AG20443 (cell line): ENCODE results near the gene SLC11A1.

ENCODE experiments used
- DNase-seq: peaks from one replicate; pipeline ENCODE4 v3.0.0; 2012; ENCODE audit warnings: low spot score, mixed read lengths

SLC11A1 gene

DNA sequence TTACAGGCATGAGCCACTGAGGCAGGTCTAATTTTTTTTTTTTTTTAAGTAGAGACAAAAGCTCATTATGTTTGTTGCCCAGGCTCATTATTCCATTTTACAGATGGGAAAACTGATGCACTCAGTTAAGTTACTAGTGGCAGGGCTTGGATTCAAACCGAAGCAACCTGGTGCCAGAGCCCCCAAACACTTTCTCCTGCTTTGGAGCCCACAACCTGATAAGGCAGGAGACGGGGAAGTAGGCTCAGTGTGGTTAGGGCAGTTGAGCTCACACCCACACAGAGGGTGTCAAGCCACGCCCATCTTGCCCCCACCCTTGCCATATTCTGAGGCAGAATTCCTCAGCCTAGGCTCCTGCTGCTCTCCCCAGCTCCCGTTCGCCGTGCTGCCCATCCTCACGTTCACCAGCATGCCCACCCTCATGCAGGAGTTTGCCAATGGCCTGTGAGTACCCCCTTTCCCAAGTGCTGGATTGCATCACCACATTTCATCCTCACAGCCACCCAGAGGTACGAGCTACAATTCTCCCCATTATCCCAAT is 11.7 kb downstream of the SLC11A1 start:
- no peak for DNase-seq

DNA sequence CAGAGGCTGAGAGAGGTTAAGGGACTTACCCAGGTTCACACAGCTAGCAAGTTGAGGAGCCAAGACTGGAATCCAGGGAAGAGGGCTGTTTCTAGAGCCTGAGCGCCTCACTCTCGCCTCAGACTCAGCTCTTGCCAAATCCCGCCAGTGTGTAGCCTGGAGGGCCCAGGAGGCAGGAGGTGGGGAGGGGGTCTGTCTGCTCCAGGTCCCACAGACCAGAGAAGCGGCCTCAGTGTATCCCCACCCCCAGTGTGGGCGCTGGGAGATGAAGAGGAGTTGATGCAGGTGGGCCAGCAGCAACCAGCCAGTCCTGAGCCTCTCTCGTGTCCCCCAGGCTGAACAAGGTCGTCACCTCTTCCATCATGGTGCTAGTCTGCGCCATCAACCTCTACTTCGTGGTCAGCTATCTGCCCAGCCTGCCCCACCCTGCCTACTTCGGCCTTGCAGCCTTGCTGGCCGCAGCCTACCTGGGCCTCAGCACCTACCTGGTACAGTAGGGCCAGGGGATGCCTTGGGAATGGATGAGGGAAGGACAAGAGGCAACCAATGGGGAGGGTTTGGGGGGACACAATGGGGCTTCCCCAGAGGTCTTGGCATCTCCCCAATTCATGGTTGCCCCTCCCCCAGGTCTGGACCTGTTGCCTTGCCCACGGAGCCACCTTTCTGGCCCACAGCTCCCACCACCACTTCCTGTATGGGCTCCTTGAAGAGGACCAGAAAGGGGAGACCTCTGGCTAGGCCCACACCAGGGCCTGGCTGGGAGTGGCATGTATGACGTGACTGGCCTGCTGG is 12.4 kb downstream of the SLC11A1 start:
- no peak for DNase-seq

DNA sequence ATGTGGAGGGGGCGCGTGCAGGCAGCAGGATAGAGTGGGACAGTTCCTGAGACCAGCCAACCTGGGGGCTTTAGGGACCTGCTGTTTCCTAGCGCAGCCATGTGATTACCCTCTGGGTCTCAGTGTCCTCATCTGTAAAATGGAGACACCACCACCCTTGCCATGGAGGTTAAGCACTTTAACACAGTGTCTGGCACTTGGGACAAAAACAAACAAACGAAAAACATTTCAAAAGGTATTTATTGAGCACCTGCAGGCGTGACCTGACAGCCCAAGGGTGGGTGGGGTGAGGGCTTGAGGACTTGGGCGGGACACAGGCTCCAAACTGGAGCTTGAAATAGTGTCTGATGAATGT is 13.0 kb downstream of the SLC11A1 start:
- DNase-seq: no peak

DNA sequence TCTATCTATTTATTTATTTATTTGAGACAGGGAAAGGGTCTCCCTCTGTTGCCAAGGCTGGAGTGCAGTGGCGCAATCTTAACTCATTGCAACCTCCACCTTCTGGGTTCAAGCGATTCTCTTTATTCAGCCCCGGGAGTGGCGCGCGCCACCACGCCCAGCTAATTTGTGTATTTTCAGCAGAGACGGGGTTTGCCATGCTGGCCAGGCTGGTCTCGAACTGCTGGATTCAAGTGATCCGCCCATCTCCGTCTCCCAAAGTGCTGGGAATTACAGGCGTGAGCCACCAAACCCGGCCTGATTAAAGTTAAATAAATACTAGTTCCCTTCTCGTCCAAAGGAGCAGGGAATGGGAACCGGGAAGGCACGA is 13.4 kb downstream of the SLC11A1 start:
- DNase-seq: no peak

DNA sequence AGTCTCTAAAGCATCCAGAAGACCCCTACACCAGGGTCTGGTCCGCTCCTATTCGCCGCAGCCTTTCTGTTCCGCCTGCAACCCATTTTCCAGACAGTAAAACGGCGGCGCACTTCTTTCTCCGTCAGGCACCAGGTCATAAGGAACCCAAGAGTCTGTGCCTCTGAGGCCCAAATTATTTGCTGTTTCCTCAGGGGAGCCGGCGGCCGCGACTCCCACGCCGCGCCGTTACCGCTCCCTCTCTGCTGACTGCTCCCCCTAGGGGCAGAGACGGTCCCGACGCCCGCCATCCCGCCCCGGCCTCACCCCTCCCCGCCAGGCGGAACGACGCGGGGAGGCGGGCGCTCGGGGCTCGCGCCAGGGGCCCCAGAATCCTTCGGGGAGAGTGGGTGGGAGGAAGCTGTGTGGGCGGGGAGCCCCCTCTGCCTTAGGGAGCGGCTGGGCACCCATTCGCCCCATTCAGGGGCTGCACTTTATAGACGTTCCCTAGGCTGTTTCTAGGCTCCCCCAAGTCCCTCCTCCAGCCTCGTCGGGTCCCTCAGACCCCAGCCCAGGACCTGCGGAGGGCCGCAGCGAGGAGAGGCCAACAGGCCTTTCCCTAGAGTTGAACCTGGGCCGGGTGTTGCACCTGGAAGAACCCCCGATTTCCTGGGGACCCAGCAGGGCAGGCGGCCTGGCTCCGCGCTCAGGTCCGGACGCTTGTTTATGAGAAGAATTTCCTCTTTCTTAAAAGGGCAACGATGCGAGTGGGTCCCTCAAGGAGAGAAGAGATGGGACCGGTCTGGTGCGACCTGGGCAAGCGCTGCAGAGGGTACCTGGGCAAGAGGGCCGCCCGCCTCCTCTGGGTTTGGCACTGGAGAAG is 14.0 kb downstream of the SLC11A1 start:
- peak; percentile 92 for DNase-seq

DNA sequence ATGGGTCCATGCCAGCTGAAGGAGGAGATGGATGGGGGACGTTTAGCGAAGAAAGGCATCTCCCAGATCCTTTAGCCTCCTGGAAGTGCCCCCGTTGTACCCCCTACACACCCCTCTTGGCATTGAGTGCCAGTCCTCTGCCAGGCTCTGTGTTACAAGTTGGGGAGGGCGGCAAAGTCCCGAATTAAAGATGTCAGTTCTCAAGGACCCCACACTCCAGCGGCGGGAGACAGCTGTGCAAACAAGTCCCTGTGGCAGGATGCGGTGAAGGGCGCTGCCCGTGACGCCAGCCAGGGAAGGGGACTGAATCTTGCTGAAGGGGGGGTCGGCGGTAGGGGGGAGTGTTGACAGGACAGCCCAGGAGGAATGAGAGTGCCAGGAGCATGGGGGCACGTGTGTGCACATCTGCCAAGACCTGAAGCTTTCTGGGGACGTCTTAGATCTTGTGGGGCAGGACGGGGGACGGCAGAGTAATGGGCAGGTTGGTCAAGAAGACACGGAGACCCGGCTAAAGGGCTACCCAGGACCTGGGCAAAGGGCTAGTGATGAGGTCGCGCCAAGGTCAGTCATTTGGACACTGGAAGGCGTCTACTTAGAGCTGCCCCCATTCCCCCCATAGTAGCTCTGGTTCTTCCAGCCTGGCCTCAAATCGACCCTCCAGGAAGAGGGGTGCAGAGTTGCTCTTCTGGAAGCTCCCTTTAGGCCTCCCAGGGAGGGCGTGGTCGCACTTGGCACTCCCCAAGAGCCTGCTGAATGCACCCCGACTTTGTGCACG is 14.8 kb downstream of the SLC11A1 start:
- no peak for DNase-seq

DNA sequence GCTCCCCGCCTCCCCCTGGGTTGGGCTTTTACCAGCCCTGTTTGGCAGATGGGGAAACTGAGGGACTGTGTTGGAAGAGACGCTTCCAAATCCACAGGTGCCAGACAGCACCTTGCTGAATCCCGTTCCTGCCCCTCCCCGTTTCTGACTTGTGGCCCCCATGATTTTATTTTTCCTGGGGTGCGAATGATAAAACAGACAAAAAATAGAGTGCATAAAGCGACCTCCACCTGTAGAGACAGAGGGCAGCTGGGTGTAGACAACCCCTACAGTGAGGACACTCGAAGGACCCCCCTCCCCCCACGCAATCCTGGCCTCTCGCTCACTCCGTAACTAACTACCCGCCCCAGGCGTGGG is 15.4 kb downstream of the SLC11A1 start:
- no peak for DNase-seq

DNA sequence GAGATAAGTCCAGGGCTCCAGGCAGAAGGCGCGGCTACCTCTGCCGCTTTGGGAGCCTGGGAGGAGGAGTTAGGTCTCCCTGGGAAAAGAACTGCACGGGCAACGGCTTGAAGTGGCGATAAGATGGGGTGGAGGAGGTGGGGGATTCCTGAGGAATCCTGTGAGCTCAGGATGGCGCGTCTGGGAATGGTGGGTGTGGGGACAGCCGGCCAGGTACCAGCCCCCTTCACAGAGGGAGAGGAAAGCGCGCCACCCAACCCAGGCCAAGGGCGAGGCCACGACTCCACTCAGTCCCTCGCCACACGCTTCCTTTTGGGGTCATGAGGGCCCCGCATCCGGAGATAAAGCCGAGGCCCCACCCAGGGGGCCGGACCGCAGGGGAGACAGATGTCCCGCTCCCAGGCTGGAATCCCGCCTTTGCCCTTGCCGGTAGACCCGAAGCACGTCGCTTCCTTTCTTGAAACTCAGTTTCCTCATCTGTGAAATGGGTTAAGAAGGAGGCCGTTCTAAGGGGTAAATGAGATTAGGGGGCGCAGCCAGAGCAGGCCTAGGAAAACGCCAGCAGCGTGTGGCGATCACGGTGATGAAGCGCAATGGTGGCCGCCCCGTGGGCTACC is 15.9 kb downstream of the SLC11A1 start:
- peak; percentile 58 for DNase-seq

DNA sequence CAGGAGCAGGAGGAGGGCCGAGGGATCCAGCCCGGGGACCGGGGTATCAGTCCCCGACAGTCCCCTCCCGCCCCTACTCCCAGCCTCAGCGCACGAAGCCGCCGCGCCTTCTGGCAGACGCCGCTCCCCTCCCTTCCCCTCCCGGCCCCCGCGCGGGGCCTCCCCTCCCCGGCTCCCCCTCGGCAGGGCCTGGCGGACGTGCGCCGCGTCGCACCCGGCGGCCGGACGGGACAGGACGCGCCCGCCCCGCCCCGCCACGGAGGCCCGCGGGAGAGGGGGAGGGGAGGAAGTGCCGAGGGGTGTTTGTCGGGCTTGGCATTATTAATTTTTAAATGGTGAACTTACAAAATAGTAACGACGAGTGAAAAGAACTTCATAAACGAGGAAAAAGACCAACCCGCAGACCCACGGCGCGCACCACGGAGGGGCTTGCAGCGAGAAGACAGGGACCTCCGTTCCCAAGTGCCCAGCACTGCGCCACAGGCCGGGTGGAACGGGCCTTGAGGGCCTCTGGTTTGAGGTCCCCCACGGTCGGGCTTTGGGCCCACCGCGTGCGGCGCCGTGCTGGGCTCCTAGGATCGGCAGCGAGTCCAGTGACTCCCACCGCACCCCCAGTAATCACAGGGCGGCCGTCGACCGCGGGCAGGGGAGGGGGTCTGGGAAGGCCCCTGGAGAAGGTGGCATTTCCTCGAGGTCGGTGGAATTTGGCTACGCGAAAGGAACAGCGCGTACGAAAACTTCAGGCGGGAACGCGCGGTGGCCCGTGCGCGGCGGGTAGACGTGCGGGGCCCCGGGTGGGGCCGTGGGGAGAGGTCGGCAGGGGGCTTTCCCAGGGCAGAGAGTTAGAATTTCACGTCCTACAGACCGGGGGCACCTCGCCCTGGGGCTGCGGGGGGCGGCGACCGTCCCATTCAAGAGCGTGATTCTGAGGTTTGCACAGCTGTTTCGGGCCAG is 16.6 kb downstream of the SLC11A1 start:
- DNase-seq: peak; percentile 84

DNA sequence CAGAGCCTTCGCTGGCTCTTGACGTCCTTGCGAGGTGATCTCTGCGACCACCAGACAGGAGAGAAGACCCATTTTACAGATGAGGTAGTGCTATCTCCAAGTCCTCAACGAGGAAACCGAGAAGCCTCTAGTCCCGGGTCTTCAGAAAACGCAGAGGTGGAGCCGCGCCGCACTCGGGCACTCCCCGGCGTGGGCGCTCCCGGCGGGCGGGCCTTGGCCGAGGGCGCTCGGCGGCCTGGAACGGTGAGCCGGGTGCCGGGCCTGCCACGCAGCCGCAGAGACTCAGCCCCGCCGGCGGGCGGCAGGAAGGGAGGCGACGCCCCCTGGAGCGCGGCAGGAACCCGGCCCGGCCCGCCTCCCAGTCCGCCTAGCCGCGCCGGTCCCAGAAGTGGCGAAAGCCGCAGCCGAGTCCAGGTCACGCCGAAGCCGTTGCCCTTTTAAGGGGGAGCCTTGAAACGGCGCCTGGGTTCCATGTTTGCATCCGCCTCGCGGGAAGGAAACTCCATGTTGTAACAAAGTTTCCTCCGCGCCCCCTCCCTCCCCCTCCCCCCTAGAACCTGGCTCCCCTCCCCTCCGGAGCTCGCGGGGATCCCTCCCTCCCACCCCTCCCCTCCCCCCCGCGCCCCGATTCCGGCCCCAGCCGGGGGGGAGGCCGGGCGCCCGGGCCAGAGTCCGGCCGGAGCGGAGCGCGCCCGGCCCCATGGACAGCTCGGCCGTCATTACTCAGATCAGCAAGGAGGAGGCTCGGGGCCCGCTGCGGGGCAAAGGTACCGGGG is 17.5 kb downstream of the SLC11A1 start, which contains the start of gene CTDSP1:
Gene CTDSP1, plus strand, starts transcription at position 478 of the 776 bp plus-strand sequence. Its CDS starts 223 bp downstream, at position 701.
- DNase-seq: peak; percentile 96

DNA sequence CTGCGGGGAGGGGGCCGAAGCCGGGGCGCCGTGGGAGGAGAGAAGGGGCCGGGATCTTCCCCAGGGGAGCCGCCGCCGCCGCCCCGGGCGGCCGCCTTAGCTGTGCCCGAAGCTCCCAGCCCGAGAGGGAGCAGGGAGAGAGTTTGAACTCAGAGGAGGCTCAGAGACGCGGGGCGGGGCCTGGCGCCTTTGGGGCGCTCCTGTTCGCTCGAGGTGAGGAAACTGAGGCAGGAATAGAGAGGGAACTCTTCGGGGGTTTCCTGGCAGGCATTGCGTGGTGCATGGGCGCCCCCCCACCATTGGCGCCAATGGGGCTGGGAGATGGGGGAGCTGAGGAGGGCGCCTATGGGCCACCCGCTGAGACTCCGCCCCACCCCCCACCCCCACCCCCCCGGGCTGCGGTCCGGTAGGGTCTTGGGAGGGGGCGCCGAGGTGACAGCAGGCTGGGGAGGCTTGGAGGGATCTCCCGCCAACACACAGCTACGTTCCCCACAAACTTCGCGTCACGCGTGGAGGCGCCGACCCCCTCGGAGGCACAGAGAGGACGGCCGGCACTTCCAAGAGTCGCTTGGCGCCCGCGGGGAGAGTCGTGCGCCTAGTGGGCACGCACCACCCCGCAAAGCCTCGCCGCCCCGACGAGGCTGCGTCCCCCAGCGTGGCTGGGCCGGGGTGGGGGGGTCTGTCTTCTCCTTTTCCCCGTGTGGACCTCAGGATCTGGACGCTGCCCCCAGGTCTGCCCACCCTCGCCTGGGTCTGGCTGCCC is 18.3 kb downstream of the SLC11A1 start:
- DNase-seq: no peak

DNA sequence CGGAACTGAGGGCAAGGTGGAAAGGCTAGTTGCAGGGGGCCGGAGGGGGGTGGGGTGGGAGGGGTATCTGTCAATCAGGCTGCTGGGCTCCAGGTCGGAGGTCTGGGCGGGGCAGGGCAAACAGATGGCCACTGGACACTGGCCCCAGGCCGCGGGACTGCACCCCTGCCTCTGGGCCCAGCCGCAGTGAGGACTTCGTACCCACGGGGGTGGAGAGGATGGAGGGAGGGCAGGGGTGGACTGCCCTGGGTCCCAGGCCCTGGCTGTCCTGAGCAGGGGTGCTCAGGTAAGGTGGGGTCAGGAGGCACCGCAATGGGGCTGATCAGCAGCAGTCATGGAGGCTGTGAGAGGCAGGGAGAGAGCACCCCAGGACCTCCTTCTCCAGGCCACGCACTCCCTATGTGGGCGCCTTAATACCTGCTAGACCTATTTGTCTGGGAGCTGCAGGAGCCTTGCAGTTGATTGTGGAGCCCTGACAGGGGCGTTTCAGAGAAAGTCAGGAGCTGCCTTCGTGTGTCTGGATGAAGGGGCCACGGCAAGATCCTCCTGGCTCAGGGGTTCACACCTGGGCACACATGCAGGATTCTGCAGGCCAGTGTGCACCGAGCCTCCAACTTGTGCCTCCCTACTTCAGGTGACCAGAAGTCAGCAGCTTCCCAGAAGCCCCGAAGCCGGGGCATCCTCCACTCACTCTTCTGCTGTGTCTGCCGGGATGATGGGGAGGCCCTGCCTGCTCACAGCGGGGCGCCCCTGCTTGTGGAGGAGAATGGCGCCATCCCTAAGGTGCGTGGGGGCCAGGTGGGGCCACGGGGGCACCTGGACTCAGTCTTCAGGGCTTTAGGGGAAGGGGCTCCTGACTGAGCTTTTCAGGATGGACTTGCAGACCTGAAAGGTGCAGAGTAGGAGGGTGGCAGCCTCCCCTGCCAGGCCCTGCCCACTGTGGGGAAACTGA is 19.1 kb downstream of the SLC11A1 start:
- no peak for DNase-seq

DNA sequence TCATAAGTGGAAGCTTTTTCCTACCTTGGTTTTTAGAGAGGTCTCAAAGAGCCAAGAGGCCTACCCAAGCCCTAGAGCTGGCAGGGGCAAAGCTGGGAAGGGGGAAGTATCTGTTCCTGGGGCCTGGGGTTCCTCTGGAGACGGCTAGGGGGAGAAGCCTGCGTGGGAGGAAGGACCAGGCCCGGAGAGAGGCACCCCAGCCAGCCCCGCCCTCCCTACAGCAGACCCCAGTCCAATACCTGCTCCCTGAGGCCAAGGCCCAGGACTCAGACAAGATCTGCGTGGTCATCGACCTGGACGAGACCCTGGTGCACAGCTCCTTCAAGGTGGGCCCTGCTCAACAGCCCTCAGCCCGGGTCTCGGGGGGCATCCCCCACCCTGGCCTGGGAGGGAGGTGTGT is 19.8 kb downstream of the SLC11A1 start:
- no peak for DNase-seq

DNA sequence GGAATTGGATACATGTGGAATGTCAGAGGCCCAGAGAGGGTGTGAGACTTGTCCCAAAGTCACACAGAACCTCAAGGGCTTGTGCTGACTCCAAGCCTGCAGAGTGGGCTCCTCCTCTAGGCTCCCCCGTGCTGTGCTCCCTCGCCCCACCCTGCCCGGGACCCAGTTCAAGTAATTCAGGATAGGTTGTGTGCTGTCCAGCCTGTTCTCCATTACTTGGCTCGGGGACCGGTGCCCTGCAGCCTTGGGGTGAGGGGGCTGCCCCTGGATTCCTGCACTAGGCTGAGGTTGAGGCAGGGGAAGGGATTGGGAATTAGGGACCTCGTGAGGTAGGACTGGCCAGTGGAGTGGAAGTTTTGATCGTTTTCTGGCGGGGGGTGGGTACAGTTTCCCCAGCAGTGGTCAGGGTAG is 20.4 kb downstream of the SLC11A1 start:
- DNase-seq: no peak

DNA sequence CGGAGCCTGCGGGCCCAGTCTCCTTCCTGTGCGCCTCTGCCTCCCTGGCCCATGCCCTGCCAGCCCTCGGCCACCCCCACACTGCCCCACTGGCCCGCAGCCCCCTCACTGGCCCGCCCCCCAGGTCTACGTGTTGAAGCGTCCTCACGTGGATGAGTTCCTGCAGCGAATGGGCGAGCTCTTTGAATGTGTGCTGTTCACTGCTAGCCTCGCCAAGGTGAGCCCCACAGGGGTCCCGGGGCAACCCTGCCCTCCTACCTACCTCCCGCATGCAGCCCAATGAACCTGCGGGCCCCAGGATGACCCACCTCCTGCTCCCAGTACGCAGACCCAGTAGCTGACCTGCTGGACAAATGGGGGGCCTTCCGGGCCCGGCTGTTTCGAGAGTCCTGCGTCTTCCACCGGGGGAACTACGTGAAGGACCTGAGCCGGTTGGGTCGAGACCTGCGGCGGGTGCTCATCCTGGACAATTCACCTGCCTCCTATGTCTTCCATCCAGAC is 20.9 kb downstream of the SLC11A1 start:
- DNase-seq: no peak

DNA sequence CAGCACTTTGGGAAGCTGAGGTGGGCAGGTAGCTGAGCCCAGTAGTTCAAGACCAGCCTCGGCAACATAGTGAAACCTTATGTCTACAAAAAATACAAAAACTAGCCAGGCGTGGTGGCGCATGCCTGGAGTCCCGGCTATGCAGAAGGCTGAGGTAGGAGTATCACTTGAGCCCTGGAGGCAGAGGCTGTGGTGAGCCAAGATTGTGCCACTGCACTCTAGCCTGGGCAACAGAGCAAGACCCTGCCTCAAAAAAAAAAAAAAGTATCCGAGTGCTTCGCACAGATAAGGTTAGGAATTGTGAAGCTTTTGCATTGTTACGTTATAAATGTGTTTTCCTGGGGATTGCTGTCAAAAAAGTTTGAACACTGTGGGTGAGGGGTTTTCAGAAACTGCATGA is 21.7 kb downstream of the SLC11A1 start:
- no peak for DNase-seq

DNA sequence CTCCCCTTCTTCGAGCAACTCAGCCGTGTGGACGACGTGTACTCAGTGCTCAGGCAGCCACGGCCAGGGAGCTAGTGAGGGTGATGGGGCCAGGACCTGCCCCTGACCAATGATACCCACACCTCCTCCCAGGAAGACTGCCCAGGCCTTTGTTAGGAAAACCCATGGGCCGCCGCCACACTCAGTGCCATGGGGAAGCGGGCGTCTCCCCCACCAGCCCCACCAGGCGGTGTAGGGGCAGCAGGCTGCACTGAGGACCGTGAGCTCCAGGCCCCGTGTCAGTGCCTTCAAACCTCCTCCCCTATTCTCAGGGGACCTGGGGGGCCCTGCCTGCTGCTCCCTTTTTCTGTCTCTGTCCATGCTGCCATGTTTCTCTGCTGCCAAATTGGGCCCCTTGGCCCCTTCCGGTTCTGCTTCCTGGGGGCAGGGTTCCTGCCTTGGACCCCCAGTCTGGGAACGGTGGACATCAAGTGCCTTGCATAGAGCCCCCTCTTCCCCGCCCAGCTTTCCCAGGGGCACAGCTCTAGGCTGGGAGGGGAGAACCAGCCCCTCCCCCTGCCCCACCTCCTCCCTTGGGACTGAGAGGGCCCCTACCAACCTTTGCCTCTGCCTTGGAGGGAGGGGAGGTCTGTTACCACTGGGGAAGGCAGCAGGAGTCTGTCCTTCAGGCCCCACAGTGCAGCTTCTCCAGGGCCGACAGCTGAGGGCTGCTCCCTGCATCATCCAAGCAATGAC is 22.4 kb downstream of the SLC11A1 start:
- DNase-seq: no peak
